ENCODE data around the gene C17orf113.
A peak's percentile ranks its signal among the peaks of the same experiment; 100 is the strongest.

Gene C17orf113

GRCh38 chr17:42050393-42051012 is at the start of gene C17orf113:
Gene C17orf113 (minus strand): TSS chr17:42050601. CDS start chr17:42043376, 7,225 bp downstream.
- peak; percentile 54 for DNase-seq

- no peak for DNase-seq
Measured at GRCh38 chr17:42098730-42099399, 48.5 kb upstream of the C17orf113 start.

GRCh38 chr17:42097691-42098631 is 47.6 kb upstream of the C17orf113 start, which contains the start of gene ZNF385C:
Gene ZNF385C (minus strand): TSS chr17:42098473. CDS start chr17:42063056, 35,417 bp downstream.
- peak; percentile 76 for DNase-seq

- no peak for DNase-seq
Measured at GRCh38 chr17:42096360-42097111, 46.1 kb upstream of the C17orf113 start.

- no peak for DNase-seq
Measured at GRCh38 chr17:42094375-42095069, 44.1 kb upstream of the C17orf113 start.

- no peak for DNase-seq
Measured at GRCh38 chr17:42092939-42093338, 42.5 kb upstream of the C17orf113 start.

GRCh38 chr17:42090964-42091790 is 40.8 kb upstream of the C17orf113 start:
- no peak for DNase-seq

- no peak for DNase-seq
Measured at GRCh38 chr17:42088736-42089135, 38.3 kb upstream of the C17orf113 start.

- DNase-seq = no peak
Measured at GRCh38 chr17:42087736-42088705, 37.6 kb upstream of the C17orf113 start.

- no peak for DNase-seq
Measured at GRCh38 chr17:42087042-42087701, 36.8 kb upstream of the C17orf113 start.

GRCh38 chr17:42081516-42082129 is 31.2 kb upstream of the C17orf113 start:
- no peak for DNase-seq

- no peak for DNase-seq
Measured at GRCh38 chr17:42079541-42079940, 29.1 kb upstream of the C17orf113 start.

GRCh38 chr17:42078396-42079043 is 28.1 kb upstream of the C17orf113 start:
- DNase-seq = no peak

- DNase-seq = no peak
Measured at GRCh38 chr17:42077755-42078154, 27.4 kb upstream of the C17orf113 start.

- DNase-seq = no peak
Measured at GRCh38 chr17:42076797-42077559, 26.6 kb upstream of the C17orf113 start.

GRCh38 chr17:42075789-42076188 is 25.4 kb upstream of the C17orf113 start:
- no peak for DNase-seq

Measured in CD4-positive, alpha-beta T cell treated with Interleukin-17A for 4 hours (primary cell).